HG02623 (cell line): Measurements from ENCODE around the gene FSTL1.

Experiments used
- ATAC-seq: cut with Tn5 transposase; IDR thresholded peaks from one replicate; pipeline ENCODE4 v1.9.1; 2021; ENCODE audit warnings: moderate library complexity; ENCODE audit not compliant: unreplicated experiment

The FSTL1 gene

DNA sequence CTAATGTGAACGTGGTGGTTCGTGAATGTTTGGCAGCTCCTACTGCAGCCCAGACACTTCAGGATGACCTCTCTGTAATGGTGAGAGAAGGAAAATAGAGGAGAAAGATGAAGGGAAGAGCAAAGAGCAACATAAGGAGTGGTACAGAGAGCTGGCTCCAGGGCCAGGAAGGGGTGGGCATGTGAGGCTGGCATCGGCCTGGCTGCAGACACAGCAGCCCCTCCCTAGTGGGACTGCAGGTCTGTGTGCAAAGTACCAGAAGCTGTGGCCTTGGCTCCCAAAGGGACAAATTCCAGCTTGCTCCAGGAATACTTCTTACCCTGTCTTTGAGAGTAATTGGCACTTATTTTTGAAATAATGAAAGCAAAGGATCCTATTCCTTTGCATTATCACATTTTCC, 10.0 kb downstream of the FSTL1 start:
- no peak for ATAC-seq

DNA sequence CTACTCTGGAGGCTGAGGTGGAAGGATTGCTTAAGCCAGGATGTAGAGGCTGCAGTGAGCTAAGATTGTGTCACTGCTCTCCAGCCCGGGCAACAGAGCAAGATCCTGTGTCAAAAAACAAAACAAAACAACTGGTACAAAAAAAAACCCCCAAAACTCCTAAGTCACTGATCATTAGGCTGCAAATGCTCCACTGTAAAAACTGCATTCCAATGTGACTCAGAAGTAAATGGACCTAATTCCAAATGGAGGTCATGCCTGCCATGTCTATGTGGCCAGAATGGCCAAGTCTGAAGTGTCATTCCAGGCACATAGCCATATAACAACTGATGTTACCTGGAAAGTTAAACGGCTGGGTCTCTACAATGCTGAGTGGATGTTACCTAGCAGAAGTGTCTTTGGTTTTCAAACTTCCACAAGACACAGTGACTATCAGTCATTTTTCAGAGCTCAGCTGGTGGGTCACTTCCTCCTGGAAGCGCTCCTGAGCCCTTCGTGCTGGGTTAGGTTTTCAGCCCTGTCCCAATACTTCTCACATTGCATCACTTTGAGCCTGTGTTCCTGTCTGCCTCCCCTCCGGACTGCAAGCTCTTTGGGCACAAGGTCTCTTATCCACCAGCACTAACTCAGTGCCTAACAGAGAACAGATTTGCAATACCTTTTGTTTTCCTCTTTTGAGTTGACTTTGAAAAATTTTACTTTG, 10.6 kb downstream of the FSTL1 start:
- no peak for ATAC-seq

DNA sequence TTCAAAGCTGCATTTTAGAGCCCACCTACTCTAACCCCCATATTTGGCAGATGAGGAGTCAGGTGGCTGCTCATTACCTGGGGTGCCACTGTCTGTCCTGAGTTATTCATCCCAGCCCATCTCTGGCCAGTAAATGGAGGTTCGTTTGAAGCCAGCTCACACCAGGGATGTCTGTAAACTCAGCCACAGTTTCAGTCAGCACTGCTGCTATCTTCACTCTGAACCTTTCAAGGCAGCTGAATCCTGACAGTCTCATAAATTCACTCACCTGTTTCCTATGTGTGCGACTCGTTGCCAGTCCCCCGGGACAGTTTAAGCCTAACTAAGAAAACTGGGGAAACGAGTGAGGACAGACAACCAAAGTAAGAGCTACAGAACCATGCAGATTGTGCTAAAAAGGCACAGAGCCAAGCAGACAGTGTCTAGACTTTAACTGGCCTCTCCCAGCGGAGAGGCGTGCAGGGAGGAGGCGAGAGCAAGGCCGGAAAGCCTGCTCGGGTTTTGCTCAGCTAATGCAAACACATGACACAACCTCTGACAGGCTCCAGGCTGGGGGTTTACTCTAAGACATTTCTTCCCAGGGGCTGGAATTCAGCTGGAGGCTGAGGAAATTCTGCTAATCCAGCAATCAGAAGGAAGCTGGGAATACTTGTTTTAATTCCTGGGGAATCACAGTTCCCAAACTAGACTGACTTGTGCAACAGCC, 12.0 kb downstream of the FSTL1 start:
- ATAC-seq = no peak

DNA sequence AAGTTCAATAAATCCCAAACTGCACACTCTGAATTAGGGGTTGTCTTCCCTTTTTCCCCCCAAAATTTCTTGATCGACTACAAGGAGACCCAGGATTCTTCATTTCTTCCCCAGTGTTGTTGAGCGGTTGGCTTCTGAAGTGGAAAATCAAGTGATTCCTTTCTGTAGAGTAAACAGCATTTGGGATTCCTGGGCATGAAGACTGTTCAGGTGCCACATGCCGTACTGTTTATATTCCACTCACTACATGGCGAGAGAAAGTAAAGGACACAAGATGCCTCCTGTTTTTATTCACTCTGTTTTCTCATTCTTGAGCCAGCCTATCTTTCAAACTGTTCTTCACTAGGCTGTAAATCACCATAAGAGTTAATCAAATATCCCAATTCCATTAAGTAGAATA, 12.6 kb downstream of the FSTL1 start:
- no peak for ATAC-seq

DNA sequence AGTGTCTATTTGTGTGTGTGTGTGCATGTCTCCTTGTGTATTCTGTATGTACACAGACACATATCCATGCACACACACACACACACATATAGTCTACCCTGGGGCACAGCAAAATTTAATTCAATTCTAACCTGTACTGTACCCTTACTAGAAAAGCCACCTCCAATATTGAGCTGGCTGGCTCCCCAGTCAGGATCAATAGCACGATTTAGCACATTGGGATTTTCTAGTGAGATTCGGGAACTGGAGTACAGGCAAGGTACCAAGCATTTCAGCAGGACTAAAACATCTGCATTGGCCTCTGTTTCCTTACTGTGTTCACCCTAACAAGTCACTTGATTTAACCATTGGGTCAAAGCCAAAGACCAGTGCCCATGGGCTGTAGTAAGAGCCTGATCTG, 13.2 kb downstream of the FSTL1 start:
- ATAC-seq = no peak

DNA sequence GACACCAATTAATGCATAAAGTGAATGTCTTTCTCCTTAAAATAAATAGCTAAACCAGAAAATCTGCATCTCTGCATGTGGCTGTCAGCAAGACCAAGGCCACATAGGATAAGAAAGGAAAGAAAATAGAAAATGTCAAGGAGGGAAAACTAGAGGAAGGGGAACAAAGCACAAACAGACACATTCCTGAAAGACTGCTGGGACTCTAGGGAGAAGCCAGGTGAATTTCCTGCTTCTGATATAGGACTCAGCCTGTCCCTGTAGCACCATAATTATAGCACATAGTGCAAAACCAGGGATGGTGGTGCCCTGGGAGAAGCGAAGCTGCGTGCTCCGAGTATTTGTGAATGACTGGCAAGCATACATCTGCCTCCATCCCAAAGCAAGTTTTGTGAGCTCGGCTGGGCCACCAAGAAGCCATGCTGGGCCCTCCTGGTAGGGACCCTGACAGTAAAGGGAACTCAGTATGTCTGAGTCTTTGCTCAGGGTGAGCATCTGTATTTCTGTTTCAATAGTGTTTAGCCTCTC, 14.2 kb downstream of the FSTL1 start:
- ATAC-seq = no peak

DNA sequence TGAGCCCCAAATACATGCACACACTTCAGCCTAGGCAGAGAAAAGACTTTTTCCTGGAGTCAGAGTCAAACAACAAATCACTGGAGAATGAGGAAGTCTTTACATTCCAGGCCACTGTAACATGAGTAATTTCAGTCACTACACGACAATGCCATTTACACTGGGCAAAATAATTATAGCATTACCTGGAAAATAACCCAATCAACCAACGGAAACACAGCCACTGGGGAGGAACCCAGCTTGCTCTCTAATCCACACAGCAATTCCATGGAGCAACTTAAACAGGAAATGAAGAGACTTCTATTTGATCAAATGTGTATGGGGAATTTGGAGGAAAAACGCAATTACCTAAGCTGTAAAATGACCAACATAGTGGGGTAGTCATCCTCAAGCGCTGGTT, 15.2 kb downstream of the FSTL1 start:
- no peak for ATAC-seq

DNA sequence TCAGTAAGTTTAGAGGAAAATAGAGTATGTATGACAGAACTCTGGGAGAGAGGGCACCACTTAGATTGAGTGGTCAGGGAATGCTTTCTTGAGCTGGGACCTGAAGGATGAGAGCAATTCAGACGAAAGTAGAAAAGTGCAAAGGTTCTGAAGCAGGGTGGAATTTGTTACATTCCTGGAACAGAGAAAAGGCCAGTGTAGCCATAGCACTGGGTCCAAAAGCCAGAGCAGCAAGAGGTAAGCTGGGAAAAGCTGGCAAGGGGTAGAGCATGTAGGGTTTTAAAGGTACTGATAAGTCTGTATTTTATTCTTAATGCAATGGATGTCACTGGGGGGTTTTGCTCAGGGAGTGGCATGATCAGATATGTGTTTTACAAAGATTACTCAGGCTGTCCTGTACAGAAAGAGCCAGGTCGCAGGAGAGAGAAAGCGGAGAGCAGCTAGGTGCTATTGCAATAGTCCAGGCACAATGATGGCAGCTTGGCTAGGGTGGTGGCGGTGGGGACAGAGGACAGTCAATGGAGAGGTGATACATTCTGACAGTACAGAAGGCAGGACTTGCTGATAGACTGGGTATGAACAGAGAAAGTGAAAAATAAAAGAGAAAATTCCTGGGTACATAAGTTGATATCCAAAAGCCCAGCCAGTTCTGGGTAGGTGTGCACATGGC, 17.0 kb downstream of the FSTL1 start:
- no peak for ATAC-seq

DNA sequence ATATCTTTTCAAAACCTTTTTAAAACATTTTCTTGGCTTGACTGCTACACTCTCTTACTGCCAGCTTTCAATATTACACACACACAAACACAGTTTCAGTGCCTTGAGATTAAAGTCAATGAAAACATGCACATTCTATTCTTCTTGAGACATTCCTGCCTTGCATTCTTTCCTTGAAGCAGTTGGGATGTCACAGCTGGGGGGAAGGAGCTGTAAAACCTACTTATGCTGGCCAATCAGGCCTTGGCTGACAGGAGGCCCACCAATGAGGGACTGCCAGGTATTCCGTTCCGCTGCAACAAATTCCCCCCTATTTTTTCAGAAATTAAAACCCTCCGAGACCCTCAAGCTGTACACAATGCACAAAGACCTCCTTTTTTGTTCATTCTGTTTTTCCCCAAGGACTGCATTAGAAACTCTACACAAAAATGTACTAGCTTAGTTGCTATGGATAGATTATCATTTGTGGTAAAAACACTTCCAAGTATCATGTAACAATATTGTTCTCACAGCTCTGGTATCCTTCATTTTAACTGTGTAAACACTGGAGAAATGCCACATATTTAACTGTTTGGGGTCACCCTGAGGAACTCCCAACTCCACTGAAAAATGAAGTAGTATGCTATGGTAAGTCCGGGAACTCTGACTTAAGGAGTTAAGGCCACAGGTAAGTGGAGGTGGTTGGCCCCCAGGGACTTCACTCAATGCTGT, 18.5 kb downstream of the FSTL1 start:
- no peak for ATAC-seq

DNA sequence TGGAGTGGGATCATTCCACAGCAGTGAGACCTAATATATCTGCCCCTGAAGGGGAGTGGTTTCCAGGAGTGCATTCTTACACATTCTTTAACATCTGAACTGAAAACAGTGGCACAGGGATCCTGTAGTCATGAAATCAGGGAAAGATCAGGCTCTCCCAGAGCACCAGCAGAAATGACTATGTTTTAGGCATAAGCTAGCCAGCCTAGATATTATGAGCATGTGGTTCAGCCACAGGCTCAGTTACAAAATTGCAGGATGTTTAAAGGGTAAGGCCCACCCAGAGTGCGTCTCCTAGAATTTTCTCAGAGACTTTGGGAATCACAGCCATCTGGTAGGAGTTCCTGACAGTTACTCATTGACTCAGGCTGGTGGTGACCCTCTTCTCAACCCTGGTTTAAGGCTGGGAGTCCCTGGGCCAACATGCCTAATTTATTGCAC, 20.9 kb downstream of the FSTL1 start:
- ATAC-seq = no peak

DNA sequence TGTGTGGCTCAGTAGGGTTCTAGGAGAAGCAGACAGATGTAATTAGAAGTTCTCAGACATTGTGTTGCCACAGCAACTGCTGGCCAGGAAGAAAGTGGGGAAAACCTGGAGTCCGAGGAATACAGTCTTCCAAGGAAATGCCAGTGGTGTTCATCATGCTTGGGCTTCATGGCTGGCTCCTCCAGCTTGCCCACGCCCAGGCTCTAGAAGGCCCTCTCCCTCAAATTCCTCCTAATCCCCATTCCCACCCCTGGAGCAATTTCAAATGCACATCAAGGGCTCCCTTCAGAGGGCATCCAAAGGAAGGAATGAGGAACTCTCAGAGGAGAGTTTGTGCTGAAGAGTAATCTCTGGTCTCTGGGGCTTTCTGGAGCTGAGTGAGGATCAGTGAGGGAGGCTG, 21.9 kb downstream of the FSTL1 start:
- ATAC-seq = no peak

DNA sequence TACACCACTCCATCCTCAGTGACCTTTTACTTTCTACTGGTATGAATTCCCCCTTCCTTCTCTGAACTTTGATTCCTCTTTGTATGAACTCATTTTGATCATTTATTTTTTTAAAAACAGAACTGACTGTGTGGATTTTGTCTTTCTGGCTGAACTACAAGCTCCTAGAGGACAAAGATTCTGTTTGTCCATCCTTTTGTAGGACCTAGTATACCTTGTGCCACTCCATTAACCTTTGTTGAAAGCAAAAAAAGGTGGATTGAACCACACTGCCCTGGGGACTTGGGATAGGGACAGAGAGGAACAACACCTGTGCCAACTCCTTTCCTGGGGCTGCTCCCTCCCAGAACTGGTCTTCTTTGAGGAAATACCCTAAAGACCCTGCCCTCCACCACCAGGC, 23.6 kb downstream of the FSTL1 start:
- ATAC-seq = no peak

DNA sequence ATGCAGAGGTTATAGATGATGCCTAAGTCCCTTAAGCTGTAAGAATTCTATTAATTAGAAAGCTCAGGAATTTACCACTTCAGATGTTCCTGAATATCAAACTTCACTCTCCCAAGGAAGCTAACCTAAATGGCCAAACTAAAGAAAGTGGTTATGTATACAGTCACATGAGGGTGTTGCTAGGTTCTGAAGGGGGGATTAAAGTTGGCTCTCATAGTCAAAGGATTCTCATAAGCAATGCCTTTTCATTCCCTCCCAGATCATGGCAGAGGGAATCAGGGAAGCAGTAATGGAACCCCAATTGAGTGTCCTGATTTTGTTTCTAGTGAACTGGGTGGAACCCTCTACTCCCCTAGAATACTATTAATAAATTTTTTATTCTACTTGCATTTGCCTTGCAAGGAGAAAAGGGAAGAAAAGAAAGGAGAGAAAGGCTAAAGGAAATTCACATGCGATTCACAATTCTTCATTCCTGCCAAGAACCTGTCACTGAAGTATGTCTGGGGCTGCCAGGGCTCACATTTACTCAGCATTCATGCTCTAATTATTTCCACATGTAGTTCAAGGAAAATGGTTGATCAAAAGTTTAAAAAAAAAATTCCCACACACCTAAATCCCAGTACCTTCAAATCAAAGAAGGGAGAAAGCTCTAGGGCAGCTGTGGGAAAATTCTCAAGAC, 25.1 kb downstream of the FSTL1 start:
- no peak for ATAC-seq

DNA sequence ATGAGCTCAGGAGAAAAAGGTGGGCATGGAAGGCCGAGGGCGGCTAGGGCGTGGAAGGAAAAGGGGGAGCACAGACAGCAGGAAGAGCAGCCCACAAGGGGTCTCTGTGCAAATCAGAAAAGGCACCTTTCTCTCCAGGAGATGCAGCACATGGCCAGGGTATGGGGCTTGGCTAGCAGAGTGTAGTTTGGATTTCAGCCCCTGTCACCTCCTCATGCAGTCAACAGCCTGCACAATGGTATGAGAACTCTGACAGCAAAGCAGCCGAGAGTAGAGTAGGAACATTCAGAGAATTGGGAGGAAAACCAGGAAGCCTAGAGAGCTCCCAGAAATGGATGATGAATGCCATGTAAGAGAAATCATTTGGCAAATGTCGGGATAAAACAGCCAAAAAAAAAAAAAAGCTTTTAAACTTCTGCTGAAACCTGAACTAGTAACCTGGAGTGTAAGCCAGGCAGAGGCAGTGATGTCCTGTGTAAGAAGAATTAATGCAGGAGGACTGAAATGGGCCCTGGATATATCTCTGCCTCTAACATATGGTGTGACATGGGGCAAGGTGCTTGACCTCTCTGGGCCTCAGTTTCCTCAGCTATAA, 25.7 kb downstream of the FSTL1 start:
- ATAC-seq = no peak

DNA sequence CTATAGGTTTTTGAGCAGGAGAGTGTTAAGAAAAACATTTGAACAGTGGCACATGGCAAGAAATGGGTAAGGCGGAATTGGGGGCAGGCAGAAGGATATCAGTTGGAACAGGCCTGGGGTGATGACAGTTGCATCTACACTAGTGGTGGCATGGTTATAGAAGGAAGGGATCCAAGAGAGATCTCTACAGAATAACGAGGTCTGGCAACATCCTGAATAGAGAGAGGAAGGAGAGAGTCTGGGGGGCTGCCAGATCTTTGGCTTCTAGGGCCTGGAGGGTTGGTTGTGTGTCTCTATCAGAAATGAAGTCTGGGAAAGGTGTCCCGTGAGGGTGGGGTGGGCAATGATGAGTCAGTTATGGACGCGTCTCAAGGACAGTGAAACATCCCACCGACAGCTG, 26.3 kb downstream of the FSTL1 start:
- ATAC-seq = no peak

DNA sequence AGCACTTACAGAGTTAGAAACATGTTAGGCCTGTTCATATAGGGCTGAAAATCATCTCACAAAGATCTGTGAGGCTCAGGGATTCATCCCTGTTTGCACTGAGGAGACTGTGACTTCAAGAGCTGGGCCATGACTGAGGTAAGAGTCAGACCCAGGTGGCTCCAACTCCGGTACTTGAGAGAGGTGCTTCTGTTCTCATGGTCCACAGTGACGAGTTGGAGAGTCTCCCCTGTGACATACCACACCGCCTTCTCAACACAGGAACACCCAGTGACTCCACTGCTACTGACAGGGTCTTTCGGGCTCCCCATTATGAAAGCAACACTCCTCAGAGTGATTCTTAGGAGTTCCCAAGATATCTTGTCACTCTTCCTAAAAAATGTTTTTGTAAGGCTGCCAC, 27.4 kb downstream of the FSTL1 start:
- no peak for ATAC-seq

DNA sequence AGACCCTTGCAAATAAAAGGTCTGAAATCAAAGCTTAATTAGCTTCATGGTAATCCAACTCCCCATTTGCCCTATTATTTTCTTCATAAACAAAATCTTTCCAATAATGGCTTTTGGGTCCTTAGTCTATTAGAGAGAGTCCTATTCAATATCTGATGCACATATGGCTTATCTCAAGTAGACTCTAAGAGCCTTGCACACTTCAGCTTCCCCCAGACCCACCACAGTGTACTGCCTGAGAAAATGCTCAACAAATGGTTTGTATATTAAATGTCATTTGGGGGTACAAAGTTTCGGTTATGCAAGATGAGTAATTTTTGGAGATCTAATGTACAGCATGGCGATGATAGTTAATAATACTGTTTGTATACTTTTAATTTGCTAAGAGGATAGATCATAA, 28.9 kb downstream of the FSTL1 start:
- no peak for ATAC-seq

DNA sequence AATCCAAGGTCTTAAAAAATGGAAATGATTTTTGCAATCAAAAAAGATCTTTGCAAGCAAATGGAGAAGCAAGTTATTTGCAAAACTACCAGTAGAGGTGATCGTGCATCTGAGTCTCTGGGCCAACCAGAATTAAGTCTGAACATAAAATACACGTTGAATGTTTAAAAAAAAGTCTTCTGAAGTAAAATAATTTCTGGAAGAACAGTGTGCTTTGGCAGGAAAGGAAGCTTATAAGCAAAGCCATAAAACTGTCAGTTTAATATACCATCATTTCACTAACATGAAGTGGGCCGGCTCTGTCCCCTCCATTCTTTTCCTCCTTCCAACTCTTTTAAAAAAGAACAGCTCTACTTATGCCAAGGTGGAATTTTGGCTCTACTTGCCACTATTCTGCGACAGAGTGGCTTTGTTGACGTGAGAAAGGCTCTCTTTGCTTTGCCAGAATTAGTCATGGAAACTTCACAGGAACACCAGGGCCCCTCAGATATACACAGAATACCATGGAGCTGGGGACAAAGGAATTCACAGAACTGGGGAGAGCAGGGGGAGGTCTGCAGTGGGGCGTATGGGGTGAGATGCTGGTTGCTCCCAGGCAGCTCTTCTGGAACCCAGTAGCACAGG, 29.8 kb downstream of the FSTL1 start:
- ATAC-seq = no peak

DNA sequence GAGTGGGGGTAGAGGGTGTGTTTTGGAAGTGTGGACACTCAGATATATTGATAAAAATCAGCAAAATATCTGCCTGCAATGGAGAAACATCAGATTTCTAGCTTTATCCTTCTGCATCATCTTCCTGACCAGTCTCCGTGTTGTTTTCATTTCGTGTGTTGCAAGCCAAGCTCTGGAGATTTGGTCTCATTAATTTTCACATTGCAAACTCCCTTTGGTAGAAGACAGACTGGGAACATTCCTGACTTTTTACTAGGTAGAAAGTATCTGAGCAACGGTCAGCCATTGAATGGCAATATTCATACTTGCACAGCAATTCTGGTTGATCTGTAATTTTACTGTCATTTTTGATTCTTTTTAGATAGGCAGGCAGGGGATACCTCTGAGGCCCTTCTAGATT, 30.4 kb downstream of the FSTL1 start:
- no peak for ATAC-seq

DNA sequence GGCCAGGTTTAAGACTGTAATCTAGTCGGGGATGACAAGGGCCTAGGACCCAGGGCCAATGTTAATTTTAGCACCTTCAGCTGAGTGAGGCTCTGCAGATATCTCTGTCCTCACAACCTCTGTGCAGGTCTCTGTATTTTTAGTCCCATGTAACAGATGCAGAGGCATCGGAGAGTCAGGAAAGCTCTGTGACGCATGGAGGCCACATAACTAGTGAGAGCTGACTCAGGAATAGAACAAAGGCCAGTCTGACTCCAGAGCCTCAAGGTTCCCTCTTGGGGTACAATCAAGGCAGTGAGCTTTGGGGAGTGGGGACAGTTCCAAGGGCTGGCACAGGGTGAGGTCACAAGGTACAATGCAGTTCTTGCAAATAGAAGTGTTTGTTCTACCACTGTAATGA, 31.0 kb downstream of the FSTL1 start:
- ATAC-seq = no peak
